Peyer's patch (tissue), 4 donors: ENCODE data around the gene MYH13. TPM values are rescaled to one million over a fixed set of nuclear protein-coding genes. Genes with fewer than 3 reads are reported as not detected.

Experiments
- DNase-seq, 3 donors: peaks; one replicate each; pipeline ENCODE4 v3.0.0-alpha.2; 2017 to 2019
- H3K27ac ChIP-seq, 4 donors: fragments of 200-600 bp; sonication (generic); one replicate each; pipeline ENCODE4 v1.5.1; 2016 to 2019
- H3K27me3 ChIP-seq, 2 donors: fragments of 200-600 bp; sonication (generic); one replicate each; pipeline ENCODE4 v1.5.1; 2019
- H3K36me3 ChIP-seq, 3 donors: fragments of 200-600 bp; sonication (generic); one replicate each; pipeline ENCODE4 v1.5.1; 2016 to 2019
- H3K4me1 ChIP-seq, 4 donors: fragments of 200-600 bp; sonication (generic); one replicate each; pipeline ENCODE4 v1.5.1; 2016 to 2019
- H3K4me3 ChIP-seq, 4 donors: fragments of 200-600 bp; sonication (generic); 1 replicate in 3 of 4; 2 replicates in 1 of 4; pipeline ENCODE4 v1.5.1; 2016 to 2019; ENCODE audit warnings: mild to moderate bottlenecking in 1 of 4
- H3K9me3 ChIP-seq, 4 donors: fragments of 200-600 bp; sonication (generic); one replicate each; pipeline ENCODE4 v1.5.1; 2016 to 2019; ENCODE audit warnings: mild to moderate bottlenecking in 1 of 4
- CTCF ChIP-seq, 6 experiments: fragments of 450-650 bp in 4 of 6; fragments of 200-600 bp in 2 of 6; sonication (generic) in 1 of 6; IDR thresholded peaks; one replicate each; pipeline ENCODE4 v1.5.1; 2017 to 2019; ENCODE audit warnings: antibody characterized with exemption in 6 of 6, mild to moderate bottlenecking in 3 of 6, moderate library complexity in 1 of 6
- POLR2A ChIP-seq, 2 donors: fragments of 450-650 bp; IDR thresholded peaks; one replicate each; pipeline ENCODE4 v1.5.1; 2017; ENCODE audit warnings: antibody characterized with exemption in 2 of 2, mild to moderate bottlenecking in 2 of 2, moderate library complexity in 2 of 2
- total RNA-seq, 4 donors: library from RNA; depleted of rRNA; stranded (reverse); fragments of >200 nt; gene quantifications; one replicate each; pipeline ENCODE4 v1.1.0, GENCODE V29; 2016

Gene MYH13
- total RNA-seq, 4 donors from 2014 or later, result 0.19 to 11.6 TPM; not detected in 2

- H3K4me1 ChIP-seq, result no peaks in the 10 kb centered on the region
- H3K4me3 ChIP-seq, result no peak overlapping the region
- H3K27me3 ChIP-seq, result no peaks in the 10 kb centered on the region
- H3K27ac ChIP-seq, result no peak overlapping the region
- H3K36me3 ChIP-seq, result no peaks in the 10 kb centered on the region
- no peak for DNase-seq
- no peaks in the 10 kb centered on the region for H3K9me3 ChIP-seq
- TF ChIP-seq CTCF (IDR thresholded peaks at IDR 0.05), result peak in 1 of 6 experiments; percentile 14
- no peak for TF ChIP-seq POLR2A (IDR thresholded peaks at IDR 0.05)
Measured at GRCh38 chr17:10349403-10349802, 23.4 kb downstream of the MYH13 start.

DNA sequence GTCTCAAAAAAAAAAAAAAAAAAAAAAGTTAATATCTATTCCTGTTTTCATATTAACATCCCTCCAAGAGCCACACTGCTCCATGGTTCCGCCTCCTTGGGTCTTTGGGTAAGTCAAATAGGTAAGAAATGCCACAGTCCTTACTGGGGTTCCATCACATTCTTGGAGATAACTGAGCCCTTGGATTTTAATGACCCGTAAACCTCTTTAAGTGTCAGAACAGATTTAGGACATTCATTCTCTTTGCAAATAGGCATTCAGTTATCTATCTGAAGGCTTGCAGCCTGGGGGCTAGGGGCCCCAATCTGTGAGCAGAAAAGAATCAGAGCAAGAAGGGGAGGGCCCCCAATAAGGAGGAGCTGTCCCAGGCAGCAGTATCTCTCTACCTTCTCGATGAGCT is 28.0 kb downstream of the MYH13 start:
- Histone ChIP-seq H3K4me1 (no peaks in the 10 kb centered on the region), H3K4me3 (no peak overlapping the region), H3K27ac (no peak overlapping the region), H3K27me3 (no peaks in the 10 kb centered on the region), H3K36me3 (no peaks in the 10 kb centered on the region), H3K9me3 (no peaks in the 10 kb centered on the region)
- DNase-seq, result no peak
- TF ChIP-seq CTCF (IDR thresholded peaks at IDR 0.05) (no peak), POLR2A (IDR thresholded peaks at IDR 0.05) (no peak)

- DNase-seq, result no peak
- TF ChIP-seq CTCF (IDR thresholded peaks at IDR 0.05), result no peak
- TF ChIP-seq POLR2A (IDR thresholded peaks at IDR 0.05), result no peak
- no peak overlapping the region for H3K4me3 ChIP-seq
- no peaks in the 10 kb centered on the region for H3K9me3 ChIP-seq
- no peaks in the 10 kb centered on the region for H3K36me3 ChIP-seq
- H3K27ac ChIP-seq, result no peak overlapping the region
- H3K4me1 ChIP-seq, result no peaks in the 10 kb centered on the region
- no peaks in the 10 kb centered on the region for H3K27me3 ChIP-seq
Measured at GRCh38 chr17:10339051-10339450, 33.8 kb downstream of the MYH13 start.

- Histone ChIP-seq H3K27me3 (no peaks in the 10 kb centered on the region), H3K36me3 (no peaks in the 10 kb centered on the region), H3K4me1 (no peaks in the 10 kb centered on the region), H3K9me3 (no peaks in the 10 kb centered on the region), H3K27ac (no peak overlapping the region), H3K4me3 (no peak overlapping the region)
- no peak for DNase-seq
- TF ChIP-seq POLR2A (IDR thresholded peaks at IDR 0.05) (no peak), CTCF (IDR thresholded peaks at IDR 0.05) (no peak)
Measured at GRCh38 chr17:10337976-10338375, 34.8 kb downstream of the MYH13 start.

- DNase-seq, result no peak
- no peak overlapping the region for H3K4me3 ChIP-seq
- no peak overlapping the region for H3K27ac ChIP-seq
- no peaks in the 10 kb centered on the region for H3K9me3 ChIP-seq
- TF ChIP-seq CTCF (IDR thresholded peaks at IDR 0.05) (no peak), POLR2A (IDR thresholded peaks at IDR 0.05) (no peak)
- H3K36me3 ChIP-seq, result no peaks in the 10 kb centered on the region
- H3K27me3 ChIP-seq, result no peaks in the 10 kb centered on the region
- no peaks in the 10 kb centered on the region for H3K4me1 ChIP-seq
Measured at GRCh38 chr17:10337136-10337535, 35.7 kb downstream of the MYH13 start.

DNA sequence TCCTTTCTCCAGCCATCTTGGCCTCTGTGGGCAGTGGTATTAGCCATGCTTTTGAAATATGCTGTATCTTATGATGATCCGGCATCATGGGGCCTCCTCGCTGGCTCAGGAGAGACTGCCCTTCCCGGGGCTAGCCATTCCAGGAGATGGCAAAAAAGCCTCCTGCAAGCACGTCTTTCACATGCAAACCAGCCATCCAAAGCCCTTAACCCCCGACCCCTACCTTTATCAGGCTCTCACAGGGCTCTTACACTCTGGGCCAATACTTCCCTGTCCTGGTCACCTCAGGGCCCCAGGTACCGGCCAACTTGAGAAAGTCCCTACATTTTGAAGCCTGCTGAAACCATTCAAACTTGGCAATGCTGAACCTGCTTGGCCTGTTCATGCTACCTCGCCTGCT is 36.4 kb downstream of the MYH13 start:
- no peak for DNase-seq
- TF ChIP-seq POLR2A (IDR thresholded peaks at IDR 0.05) (no peak), CTCF (IDR thresholded peaks at IDR 0.05) (no peak)
- no peaks in the 10 kb centered on the region for H3K9me3 ChIP-seq
- no peaks in the 10 kb centered on the region for H3K27me3 ChIP-seq
- no peak overlapping the region for H3K27ac ChIP-seq
- H3K36me3 ChIP-seq, result no peaks in the 10 kb centered on the region
- H3K4me3 ChIP-seq, result no peak overlapping the region
- no peaks in the 10 kb centered on the region for H3K4me1 ChIP-seq
